HG03097 (cell line): ENCODE measurements around the gene GPR142.

Source experiments
- ATAC-seq: cut with Tn5 transposase; IDR thresholded peaks from one replicate; pipeline ENCODE4 v1.9.1; 2021; ENCODE audit not compliant: unreplicated experiment, low FRiP score

The GPR142 gene

DNA sequence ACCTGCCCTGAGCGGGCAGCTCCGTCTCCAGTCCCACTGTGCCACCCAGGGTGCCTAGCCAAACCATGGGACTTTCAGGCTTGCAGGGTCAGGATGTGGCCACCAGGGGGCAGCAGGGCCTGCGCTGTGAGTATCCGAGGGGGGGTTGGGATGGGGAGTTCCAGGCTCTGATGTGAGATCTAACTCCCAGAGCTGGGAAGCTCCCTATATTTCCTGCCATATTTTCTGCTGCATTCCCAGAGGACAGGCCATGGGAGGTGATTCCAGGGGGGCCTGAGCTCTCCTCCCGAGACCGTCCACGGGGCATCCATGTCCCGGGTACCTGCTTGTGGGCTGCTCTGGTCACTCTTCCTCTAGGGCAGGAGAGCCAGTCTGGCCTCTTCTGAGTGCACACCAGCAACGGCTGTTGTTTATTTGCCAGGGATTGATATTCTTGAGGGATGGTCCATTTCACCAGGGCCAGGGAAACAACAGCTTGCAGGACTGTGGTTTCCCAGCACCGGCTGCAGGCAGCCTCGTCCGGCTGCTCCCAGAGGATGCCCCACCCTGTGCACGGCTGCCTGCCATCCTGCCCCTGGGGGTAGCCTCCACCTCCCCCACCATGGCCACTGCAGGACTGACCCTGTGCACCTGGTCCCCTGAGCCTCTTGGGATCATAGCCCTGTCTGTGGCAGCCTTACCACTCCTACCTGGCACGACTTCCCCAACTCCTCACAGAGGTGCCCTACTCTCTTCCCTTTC, 1.2 kb downstream of the GPR142 start:
- ATAC-seq: no peak

DNA sequence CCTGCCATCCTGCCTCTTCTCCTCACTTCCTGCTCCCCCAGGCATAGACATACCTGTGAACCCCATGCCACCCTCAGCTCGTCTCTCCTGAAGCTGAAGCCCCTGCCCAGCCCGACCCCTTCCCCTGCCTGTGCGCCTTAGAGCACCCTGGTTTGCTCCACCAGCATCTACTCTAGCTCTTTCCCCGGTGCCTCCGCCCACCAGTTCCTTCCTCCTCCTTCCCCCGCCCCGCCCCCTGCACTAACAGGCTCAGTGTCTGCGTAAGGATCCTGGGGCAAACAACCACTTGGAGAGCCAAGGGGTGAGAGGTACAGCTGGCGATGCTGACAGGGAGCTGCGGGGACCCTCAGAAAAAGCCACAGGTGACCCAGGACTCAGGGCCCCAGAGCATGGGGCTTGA, 1.9 kb downstream of the GPR142 start:
- ATAC-seq: no peak

DNA sequence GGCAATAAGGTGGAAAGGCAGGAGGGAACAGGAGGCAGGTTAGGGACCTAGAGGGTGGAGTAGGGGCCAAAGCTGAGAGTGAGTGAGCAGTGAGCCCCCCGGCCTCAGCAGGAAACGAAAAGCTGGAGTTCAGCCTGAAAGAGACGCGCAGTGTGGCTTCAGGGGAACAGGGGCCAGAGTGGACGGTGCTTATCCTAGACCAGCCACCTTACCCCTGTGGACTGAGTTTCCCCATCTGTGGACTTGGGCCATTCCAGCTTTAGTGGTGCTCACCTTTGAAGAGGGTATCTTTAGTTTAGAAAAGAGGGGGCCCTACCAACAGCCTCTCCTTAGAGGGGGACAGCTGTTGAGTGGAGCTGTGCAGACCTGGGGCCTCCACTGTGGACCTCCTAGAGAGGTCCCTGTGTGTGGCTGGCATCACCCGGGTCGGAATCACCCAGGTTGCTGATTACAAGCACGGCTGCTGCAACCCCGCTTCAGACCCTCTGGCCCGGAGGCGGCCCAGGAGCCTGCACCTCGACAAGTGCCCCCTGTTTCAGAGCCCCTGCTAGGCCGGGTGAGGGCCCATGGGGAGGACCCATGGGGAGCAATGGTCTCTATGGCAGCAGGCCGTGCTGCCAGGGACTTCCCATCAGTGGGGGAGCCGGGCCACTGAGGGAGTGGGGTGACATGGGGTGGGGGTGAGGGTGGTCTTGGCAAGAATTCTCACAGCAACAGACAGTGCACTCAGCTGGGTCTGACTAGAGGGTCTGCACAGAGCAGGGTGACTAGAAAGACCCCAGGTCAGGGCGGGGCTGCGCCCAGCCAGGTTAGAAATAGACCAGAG, 2.6 kb downstream of the GPR142 start:
- no peak for ATAC-seq

DNA sequence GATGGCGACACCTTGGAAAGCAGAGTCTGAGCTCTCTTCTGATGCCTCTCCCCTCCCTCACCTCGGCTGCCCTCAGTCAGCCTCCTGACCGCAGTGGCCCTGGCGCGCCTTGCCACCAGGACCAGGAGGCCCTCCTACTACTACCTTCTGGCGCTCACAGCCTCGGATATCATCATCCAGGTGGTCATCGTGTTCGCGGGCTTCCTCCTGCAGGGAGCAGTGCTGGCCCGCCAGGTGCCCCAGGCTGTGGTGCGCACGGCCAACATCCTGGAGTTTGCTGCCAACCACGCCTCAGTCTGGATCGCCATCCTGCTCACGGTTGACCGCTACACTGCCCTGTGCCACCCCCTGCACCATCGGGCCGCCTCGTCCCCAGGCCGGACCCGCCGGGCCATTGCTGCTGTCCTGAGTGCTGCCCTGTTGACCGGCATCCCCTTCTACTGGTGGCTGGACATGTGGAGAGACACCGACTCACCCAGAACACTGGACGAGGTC, 4.4 kb downstream of the GPR142 start:
- ATAC-seq: no peak

DNA sequence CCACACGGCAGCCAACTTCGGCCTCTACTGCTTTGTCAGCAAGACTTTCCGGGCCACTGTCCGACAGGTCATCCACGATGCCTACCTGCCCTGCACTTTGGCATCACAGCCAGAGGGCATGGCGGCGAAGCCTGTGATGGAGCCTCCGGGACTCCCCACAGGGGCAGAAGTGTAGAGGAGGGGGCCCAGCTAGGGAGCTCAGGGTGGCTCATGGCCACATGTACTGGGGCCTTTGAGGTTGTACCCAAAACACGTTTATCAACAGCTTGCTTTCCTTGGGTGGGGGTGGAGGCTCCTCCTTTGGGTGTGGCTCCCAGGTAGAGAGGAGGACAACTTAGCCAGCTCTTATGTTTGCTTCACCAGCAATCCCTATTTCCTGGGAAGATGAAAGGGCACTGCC, 5.1 kb downstream of the GPR142 start:
- no peak for ATAC-seq

DNA sequence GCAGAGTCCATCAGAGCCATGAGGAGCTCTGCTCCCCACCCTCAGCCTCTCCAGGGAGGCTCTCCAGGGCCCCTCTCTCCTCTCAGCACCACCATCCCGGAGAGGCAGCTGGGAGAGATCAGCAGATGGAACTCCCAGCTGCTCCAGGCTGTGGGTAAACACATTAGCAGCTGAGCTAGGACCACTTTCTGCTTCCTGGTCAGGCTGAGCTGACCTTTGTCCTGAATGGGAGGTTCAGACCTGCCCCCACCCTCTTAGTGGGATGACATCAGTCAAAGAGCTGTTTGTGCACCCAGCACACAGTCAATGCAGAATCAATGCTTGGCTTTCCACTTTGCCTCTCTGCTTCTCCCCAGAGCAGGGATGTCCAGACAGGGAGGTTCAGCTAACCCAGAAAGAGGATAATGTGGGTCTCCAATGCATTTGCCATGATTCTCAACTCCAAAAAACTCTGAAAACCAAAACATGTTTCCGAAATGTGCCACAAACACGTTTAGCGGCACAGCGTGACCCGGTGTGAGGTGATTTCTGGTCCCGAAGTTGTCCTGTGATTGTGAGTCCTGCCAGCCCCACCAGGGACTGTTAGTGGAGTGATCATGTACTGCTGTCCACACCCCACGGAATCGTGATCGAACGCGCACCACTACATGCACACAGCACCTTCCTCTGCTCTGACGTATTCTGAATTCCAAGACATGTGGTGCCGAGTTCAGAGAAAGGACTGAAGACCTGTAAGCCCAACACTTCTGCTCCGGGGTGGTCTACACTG, 6.7 kb downstream of the GPR142 start:
- no peak for ATAC-seq

DNA sequence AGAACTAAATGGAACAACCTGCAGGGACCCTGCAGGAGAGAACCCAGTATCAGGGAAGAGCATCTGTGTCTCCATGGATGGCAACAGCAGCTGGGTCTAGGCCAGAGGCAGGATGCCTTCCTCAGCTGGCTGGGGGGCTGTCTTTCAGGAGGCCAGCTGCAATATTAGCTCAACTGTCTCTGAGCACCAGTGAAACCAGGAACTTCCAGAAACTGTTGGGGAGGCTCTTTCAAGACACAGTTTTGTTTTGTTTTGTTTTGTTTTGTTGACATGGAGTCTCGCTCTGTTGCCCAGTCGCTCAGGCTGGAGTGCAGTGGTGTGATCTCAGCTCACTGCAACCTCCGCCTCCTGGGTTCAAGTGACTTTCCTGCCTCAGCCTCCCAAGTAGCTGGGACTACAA, 7.6 kb downstream of the GPR142 start:
- no peak for ATAC-seq

DNA sequence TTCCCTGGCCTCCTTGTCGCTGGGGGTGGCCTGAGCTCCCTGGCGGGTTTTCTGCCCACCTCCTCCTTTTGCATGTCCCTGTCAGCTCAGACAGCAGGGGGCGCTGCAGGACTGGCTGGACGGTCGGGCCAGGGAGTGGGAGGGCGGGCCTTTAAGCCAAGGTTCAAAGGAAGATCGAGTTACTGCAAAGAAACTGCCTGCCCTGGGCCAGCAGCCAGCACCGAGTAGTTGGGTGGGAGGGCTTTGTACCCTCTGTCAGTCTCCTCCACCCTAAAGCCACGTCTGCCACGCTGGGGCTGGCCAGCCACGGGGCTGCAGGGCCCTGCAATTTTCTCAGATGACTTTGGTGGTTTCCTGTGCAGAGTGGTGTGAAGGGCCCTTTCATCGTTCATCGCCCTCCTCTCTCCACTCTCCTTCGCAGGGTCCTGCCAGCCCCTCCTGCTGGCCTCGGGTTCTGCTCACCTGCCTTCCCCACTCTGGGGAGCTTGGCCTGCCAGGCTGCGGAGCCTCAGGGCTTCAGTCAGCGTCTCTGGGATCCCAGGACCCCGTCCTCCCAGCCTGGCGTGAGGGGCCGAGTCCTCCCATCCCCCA, 12.3 kb downstream of the GPR142 start:
- ATAC-seq: no peak

DNA sequence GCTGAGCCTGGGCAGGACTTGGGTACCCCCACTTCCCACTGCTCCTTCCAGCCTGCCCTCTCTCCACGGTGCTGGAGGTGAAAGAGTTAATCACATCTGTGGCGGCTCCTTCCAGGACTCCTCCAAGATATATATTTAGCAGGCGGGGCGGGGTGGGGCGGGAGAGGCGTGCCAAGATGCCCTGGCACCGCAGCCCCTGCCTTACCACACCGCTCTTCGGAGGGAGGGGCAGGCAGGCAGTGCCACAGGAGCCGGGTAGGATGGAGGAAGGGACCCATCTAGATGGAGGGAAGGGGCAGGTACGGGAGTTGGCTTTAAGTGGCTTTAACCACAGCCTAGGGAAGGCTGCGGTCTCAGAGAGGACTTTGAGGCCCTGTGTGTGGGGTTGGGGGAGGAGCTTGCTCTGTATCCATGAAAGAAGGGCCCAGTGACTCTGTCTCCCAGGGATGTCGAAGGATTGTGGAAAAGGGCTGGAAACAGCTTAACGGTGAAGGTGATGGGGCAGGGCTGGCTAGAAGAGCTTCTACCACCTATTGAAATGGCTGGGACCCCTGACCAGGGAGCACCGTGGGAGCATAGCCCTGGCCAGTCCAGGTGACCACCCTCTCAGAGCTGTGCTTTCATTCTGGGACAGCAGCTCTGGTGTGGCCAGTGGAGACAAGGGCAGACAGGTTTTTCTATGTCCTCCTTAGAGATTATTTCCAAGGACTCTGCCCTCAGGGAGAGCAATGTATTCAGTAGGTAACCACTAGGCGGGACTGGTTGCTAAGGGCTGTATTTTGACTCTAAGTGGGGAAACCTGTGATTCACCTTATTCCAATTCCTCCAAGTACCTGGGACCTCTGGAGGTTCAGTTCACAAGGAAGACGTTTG, 13.0 kb downstream of the GPR142 start:
- no peak for ATAC-seq

DNA sequence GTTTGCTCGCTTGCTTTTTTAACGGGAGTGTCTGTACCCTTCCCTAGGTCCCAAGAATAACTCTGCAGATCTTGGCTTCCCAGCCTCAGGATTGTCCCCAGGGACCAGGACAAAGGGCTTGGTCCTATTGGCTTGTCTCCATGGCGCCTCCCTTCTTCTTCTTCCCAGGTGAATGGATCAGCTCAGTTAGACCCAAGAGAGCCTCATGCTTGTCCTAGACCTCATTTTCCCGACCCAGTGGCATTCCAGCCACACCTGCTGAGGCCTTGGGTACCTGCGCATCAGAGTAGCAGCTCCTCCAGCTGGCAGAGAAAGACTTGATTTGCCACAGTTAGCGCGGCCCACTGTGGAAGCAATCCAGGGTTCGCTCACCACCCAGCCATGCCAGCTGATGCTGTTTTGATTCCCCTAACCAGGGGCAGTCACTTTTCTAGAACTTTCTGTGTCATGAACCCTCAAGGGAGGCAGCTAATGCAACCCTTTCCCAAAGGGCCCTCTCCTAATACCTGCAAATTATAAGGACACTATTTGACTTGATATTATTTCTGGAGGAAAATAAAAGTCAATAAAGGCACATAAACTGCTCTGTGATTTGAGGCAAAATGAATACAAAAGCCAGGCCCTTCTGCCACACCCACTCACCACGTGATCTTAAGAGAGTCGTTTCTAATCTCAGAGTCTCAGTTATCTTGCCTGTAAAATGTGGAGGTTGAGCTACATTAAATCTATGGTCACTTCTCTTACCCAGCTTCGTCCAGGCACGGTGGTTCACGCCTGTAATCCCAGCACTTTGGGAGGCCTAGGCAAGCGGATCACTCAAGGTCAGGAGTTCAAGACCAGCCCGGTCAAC, 13.9 kb downstream of the GPR142 start:
- no peak for ATAC-seq

DNA sequence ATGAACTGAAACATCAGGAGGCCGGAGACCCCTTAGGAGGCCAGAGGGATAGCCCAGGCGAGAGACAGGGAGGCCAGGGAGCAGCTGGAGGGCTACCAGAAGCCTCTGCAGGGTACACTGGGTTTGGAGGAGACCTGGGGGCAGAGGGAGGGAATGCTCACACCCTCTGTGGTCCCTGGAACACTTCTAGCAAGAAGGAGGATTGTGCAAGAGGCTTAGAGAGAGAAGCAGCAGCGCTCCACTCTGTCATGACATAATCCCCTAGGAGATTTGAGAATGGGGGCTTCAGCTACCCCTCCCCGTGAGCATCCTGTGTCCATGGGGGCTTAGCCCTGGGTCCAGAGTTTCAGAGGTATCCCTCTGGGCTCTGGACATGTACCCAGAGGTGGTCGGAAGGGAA, 15.8 kb downstream of the GPR142 start:
- ATAC-seq: no peak

DNA sequence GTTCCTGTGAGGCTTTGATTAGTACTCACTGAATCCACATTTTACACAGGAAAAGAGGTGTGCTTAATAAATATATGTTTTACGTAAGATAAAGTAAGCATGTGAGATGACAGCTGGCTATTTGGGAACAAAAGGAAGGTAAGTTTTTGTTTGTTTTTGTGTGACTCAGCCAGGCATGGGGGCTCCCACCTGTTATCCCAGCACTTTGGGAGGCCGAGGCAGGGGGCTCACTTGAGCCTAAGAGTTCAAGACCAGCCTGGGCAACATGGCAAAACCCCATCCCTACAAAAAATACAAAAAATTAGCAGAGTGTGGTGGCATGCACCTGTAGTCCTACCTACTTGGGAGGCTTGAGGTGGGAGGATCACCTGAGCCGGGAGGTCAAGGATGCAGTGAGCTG, 17.9 kb downstream of the GPR142 start:
- no peak for ATAC-seq

DNA sequence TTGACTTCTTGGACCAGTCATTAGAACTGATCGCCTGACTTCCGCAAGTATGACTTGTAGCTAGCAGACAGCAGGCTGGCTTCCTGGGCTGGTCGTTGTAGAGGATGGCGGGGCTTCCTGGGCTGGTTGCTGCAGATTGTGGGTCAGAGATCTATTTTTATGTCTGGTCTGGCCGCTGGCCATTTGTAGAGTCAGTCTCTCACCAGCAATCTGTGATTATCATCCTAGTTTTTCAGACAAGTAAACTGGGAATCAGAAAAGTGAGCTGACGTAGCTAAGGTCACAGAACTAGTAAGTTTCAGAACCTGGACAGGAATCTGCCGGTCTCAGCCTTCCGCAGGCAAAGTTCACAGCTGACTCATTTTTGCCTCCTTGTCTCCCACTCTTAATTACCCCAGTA, 19.1 kb downstream of the GPR142 start:
- ATAC-seq: no peak

DNA sequence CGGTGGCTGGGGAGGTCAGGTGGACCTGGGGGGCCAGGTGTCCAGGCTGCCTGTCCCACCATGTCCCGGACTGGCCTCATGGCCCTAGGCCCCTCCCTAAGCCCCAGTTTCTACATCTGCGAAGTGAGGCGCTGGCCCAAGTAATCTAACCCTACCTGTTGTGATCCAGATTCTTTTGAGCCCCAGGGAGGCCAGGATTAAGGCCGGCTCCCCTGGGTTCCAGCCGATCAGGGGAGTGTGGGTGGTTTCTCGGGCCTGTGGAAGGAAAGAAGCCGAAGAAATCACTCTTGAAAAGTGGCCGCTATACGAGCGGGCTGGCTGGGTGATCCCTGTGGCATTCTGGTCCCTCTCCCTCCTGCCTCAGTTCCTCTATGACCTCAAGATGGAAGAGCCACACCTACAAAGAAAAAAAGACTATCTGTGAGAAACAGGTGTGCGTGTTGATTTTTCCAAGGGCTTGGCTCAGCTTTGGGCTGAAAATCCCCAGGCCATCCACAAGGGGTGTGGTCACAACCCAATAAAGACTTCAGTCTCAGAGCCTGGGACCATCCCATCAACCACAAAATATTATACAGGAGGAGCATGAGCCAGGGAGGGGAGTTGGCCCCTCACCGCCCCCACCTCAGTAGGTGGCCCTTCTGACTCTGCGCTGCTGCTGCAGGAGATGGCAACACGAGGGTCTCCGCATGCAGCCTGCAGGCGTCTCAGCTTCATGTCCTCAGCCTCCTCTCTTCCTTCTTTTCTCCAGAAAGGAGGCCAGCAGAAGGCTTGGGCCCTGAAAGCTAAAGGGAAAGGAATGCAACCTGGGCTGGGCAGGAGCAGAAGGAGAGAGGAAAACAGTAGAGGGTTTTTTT, 20.3 kb downstream of the GPR142 start:
- ATAC-seq: no peak

DNA sequence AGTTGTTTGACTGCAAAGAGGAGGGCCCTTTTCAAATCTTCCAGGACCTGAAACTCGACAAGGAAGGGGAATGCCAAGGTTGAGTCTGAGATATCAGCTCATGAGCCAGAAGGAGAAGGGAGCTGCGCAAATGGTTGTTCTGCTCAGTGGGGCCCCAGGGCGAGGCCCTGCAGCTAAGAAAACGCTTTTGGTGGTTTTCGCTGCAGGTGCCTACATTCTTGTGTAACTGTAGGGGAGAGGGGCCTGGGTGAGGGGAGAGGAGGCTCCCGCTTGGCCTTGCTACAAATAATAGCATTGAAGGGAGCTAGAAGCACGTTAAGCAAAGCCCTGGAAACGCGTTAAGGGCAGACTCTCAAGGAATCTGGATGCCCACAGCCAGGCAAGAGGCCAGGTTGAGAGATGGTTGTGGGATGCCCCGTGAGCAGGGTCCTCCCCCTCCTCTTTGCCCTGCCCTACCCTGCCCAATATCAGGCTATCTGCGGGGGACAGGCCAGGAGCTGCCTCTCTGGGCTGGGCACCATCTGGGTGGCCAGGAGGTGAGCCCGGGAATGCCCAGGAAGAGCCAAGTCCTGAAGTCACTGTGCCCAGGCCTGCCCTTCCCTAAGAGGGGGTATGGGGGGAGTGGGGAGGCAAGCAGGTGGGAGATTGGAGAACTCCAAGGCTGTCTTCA, 21.9 kb downstream of the GPR142 start:
- ATAC-seq: no peak

DNA sequence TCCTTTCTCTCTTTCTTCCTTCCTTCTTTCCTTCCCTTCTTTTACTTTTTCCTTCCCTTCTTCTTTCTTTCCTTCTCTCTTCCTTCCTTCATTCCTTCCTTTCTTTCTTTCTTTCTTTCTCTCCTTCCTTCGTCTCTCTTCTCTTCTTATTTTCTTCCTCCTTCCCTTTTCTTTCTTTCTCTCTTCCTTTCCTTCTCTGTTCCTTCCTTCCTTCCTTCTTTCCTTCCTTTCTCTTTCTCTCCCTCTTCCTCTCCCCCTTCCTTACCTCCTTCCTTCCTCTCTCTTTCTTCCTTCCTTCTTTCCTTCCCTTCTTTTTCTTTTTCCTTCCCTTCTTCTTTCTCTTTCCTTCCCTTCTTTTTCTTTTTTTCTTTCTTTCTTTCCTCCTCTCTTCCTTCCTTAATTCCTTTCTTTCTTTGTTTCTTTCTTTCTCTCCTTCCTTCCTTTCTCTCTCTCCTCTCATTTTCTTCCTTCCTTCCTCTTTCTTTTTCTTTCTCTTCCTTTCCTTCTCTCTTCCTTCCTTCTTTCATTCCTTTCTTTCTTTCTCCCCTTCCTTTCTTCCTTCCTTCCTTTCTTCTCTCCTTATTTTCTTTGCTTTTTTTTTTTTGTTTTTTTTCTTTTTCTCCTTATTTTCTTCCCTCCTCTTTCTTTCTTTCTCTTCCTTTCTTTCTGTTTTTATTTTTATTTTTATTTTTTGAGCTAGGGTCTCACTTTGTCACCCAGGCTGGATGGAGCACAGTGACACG, 22.8 kb downstream of the GPR142 start:
- no peak for ATAC-seq
